CMK (cell line): ENCODE measurements around the gene C17orf100.

Source experiments
- DNase-seq: peaks from one replicate; pipeline ENCODE4 v3.0.0-alpha.2; 2010; ENCODE audit warnings: low read depth

Gene C17orf100

DNA sequence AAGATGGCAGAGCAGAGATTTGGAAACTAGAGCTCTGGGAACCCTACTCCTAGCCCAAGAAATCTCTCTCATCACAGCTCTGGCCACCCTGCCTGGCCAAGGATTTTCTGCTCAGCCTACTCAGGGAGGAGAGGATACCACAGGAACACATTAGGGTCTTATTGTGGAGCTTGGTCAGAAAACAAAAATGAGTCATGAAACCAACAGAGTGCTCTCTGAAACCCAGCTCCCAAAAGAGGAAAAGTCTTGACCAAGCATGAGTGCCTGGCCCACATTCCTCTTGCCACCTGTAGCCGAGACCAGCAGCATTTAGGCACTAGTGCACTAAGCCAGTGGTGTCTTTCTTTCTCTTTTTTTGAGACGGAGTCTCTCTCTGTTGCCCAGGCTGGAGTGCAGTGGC lies 43.5 kb downstream of the C17orf100 start:
- DNase-seq: no peak

DNA sequence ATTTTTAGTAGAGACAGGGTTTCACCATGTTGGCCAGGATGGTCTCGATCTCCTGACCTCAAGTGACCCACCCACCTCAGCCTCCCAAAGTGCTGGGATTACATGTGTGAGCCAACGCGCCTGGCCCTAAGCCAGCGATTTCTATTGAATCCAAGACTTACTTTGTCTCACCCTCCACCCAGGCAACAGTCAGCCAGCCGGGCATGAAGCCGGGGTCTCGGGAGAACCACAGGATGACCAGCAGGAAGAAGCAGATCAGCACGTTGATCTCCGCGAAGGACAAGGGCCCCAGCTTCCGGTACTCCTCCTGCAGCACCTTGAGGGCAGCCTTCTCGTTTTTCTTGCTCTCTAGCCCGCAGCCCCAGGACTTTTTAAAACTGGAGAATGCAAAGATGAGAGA lies 44.0 kb downstream of the C17orf100 start:
- no peak for DNase-seq

DNA sequence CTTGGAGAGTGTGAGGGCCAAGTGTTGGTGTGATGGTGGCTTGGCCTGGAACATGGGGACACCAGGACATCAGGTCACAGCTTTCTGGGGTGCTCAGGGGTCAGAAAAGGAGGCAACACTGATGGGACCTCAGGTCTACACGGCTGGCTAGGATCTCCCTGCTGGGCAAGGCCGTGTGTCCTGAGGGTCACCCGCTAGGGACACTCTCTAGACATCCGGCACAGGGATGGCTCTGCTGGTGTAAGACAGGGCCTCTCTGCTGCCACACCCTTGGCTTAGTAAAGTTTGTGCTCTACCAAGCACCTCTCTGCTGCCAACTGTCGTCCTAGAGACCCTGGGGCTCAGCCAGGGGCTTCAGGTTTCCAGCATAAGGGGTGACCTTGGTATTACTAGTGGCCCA lies 45.3 kb downstream of the C17orf100 start:
- DNase-seq: no peak

DNA sequence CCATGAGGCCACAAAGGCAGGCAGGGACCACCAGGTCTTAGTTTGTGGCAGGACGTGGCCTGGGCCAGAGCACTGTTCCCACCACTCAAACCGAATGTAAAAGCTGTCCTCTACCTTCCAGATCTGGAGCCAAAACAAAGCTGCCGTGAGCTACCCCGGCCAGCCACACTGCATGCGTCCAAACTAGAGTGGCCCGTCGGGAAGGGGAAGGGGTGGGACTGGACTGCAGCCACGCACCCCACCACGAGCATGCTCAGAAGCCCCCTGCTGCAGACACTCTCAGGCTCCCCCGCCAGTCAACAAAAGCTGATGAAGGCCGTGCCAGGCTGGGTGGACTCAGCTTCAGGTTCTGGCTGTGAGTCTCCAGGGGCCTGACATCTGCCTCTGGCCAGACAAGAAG lies 46.4 kb downstream of the C17orf100 start:
- no peak for DNase-seq

DNA sequence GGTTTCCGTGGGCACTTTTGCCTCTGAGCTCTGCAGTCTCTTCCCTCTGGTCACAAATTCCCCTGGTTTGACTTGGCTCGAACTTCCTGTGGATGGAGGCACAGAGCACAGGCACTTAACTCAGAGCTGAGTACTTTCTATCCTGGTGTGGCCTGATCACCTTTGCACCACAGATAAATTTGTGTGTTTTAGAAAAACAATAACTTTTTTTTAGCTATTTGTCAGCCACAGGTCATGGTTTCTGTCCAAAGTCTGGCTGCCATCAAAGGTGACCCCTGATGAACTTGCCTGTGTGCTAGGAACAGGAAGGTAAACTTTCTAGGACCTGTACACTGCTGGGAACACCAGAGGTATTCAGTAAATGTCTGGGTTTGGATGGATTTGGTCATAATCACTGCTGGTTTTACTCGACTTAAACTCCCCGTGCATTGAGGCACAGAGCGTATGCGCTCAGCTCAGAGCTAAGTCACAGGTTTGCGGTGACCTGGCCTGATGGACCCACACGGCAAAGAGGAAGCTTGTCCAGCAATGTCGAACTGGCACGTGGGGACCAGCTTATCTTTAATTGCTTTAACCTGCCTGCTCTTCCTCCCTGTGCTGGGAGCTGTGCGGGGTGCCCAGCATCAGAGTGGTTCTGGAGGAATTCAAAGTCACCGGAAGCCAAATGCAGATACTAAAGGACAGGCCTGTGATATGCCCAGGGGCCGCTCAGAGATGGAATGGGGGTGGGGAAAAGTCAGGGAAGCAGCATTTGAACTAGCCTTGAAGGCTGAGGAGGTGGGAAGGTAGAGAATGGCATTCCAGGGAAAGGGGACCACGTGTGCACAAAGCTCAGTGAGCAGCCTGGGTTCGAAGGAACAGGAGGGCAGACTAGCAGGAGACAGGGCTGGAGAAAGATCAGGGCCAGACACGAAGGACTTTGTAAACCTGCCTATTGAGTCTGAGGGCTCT lies 48.7 kb downstream of the C17orf100 start:
- no peak for DNase-seq

DNA sequence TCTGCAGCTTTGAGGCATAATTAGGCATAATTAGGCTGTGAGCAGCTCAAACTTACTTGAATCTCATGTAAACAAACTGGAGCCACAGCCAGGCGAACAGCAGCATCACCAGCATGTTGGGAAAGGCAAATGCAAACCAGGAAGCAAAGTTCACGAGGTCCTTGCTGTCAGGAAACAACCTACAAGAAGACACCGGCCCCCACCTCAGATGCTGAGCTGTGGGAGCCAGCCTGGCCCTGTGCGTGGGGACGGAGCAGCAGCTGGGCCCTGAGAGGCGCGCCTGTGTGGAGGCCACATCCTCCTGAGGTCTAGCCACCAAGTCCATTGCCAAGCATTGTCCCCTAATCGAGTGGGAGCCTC lies 49.4 kb downstream of the C17orf100 start:
- no peak for DNase-seq

DNA sequence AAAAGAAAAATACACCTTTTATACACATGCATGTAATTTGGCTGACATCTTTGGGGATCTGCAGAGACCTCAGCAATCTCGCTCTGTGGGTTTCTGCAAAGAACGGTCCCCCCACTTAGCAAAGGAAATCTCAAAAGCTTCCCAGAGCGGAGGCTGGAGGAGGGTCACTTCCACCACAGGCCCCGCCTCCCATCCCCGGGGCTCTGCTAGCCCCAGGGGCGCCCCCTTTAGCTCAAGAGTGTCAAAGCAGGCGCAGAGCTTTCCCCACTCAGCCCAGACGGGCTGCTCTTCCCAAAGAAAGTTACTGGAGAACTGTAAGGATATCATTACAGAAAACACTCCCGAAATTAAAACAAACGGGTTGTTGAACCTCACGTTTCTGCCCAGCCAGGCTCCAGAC lies 50.2 kb downstream of the C17orf100 start:
- no peak for DNase-seq

DNA sequence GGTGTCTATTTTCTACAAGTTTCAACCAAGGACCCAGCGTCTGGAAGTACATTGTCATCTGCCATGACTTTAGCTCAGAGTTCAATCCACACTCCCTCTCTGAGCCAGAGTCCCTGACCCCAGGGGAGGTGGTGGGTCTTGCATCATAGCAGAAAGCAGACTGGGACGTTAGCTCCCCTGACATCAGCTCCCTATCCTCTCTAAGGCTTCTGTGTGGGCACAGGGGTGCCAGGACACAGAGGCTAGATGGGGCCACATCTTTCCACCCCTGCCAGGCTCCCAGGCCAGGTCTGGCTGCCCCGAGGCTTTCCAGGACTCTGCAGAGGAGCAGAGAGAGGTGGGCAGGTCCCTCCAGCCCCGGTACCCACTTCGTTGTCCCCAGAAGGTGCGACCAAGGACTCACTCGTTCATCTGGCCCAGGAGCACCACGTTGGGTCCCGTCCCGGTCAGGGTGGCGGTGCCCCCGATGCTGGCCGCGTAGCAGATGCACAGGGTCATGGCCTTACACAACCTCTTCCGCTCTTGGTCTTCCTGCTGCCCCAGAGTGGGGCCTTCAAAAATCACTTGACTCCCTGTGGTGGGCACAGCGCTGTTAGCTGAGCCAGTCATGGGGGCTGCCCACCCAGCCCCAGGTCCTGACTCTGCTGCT lies 51.1 kb downstream of the C17orf100 start:
- no peak for DNase-seq
